HG02642 (cell line): ENCODE data around the gene NKX2-2.
"Not testable (repeated sequence)": the region's sequence is repeated elsewhere in the genome, so short reads cannot be mapped to it uniquely, and the experiment has no call there.

Experiments used
- ATAC-seq: cut with Tn5 transposase; IDR thresholded peaks from one replicate; pipeline ENCODE4 v1.9.1; 2021; ENCODE audit warnings: mild to moderate bottlenecking; ENCODE audit not compliant: unreplicated experiment, poor library complexity

NKX2-2 gene

GRCh38 chr20:21509597-21510371, 4.1 kb downstream of the NKX2-2 start:
- no peak for ATAC-seq

- ATAC-seq, result no peak
These were observed 4.7 kb downstream of the NKX2-2 start for GRCh38 chr20:21509079-21509596.

GRCh38 chr20:21508230-21509078, 5.4 kb downstream of the NKX2-2 start:
- ATAC-seq, result no peak

- no peak for ATAC-seq
These were observed 6.2 kb downstream of the NKX2-2 start for GRCh38 chr20:21507400-21508229.

GRCh38 chr20:21505810-21506530, 7.9 kb downstream of the NKX2-2 start:
- ATAC-seq, result no peak

GRCh38 chr20:21505161-21505809, 8.6 kb downstream of the NKX2-2 start:
- peak; percentile 45 for ATAC-seq

- ATAC-seq, result no peak
These were observed 9.5 kb downstream of the NKX2-2 start for GRCh38 chr20:21504323-21504722.

- ATAC-seq, result peak; percentile 76
These were observed 10.5 kb downstream of the NKX2-2 start for GRCh38 chr20:21503345-21503744.

DNA sequence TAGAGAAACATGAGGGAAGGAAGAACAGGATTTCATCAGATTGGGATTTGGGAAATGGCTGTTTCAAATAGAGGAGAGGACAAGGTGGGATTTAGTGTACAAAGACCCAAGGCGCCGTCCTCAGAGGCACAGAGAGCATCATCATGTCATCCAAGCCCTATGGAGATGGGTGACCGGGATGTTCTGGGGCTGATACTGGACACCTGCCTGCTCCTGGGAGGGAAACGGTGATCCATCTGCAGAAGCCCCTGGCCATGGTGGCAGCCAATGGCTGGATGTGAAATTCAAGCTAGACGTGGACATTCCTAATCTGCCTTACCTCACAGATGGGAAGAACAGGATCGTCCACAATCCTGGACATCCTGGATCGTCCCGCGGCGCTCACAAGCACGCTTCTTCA, 12.7 kb downstream of the NKX2-2 start:
- ATAC-seq, result no peak

GRCh38 chr20:21500599-21500998, 13.3 kb downstream of the NKX2-2 start:
- ATAC-seq, result no peak

- ATAC-seq, result no peak
These were observed 14.2 kb downstream of the NKX2-2 start for GRCh38 chr20:21499641-21500040.

DNA sequence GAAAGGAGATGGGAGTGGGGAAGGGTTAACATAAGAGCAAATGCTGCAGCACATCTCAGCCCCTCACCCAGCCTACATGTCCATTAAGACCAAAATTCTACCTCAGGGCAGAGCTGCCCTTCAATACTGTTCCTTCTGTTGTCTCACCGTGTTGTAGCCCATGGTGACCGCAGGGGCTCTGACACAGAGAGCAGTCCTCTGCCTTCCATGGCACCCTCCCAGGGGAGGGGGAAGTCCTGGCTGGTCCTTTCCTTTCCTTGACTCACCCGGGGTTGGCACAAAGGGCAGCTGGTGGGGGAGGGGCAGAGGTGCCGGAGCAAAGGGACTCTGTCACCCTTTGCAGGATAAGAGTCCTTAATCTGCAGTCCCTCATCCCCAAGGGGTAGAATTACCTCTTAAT, 15.2 kb downstream of the NKX2-2 start:
- ATAC-seq, result no peak

- no peak for ATAC-seq
These were observed 15.7 kb downstream of the NKX2-2 start for GRCh38 chr20:21498195-21498594.

- ATAC-seq, result no peak
These were observed 17.4 kb downstream of the NKX2-2 start for GRCh38 chr20:21496452-21496851.

DNA sequence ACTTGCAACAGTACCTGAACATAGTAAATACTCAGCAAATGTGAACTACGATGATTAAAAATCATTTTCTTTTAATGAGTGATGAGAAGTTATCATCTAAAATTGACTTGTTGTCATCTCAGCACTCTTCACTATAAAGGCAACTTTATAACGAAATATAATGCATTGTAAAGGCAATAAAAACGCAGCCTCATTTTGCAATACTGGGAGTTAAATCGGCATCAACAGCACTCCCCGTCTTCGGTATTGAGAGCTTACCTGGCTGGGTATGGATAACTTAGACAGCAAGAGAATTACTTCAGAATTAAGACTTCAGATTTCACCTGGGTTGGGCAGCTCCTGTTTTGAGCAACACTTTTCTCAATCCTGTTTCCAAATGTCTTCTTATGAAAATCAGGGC, 20.8 kb downstream of the NKX2-2 start:
- no peak for ATAC-seq

- ATAC-seq, result no peak
These were observed 23.8 kb downstream of the NKX2-2 start for GRCh38 chr20:21490105-21490504.

- ATAC-seq, result not testable (repeated sequence)
These were observed 33.7 kb downstream of the NKX2-2 start for GRCh38 chr20:21480144-21480543.

DNA sequence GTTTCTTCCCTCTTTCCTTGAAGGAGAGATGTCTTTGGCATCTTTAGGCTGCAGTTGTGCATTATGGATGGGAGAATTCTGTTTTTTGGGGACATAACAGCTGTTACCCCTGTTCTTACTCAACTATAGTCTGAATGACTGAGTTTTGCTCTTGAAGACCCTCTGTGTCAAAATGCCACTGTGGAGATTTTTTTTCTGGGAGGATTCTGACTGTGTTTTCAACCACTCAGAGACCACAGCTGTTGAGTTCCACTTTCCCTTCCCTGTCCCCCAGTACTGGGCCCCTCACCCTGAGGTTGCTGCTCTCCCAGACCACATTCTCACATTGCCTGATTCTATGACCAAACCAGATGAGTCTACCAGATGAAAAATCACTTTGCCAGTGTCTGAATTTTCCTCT, 48.1 kb downstream of the NKX2-2 start:
- ATAC-seq, result no peak

- ATAC-seq, result no peak
These were observed 48.9 kb downstream of the NKX2-2 start for GRCh38 chr20:21464916-21465315.
